AG08395 (cell line): ENCODE results near the gene UBE2L3.
A peak's percentile ranks its signal among the peaks of the same experiment; 100 is the strongest.
"Not testable (repeated sequence)": the region's sequence is repeated elsewhere in the genome, so short reads cannot be mapped to it uniquely, and the experiment has no call there.

ENCODE experiments used
- DNase-seq: peaks from one replicate; pipeline ENCODE4 v3.0.0; 2012; ENCODE audit warnings: mixed read lengths, low spot score

Gene UBE2L3

DNA sequence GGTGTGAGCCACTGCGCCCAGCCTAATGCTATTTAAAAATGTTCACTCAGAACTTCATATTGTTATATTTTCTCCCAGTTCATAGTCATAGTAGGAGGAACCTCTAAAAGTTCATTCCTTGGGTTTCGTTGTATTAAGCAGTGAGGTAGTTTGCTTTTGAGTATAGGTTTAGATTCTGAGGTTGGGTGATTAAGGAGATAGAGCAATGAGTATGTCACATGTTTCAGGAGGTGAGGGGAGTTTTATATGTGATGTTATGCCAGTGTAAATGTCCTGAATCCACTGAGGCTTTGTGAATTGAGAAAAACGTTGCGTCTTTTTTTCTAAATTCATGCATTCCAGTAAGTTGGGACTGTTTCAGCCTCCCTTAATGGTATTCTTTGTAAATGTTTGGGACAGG is 4.2 kb downstream of the UBE2L3 start:
- DNase-seq: no peak

DNA sequence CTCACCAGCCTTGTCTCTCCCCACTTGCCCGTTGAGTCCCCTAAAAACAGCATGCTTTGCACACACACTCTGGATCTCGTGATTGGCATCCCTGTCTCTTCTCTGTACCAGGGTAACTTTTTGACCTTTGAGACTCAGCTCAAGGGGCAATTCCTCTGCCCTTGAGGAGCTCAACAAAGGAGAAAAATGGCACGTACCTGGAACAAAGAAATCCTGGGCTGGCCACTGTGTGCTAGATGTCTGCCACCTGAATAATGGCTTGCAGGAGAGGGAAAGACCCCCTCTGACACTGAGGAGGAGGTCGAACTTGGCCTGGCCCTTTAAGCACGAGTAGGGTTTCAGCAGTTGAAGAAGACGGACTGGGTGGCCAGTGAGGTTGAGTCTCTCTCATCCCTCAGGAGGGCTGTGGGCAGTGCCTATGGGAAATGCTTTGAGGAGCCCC is 5.8 kb downstream of the UBE2L3 start:
- no peak for DNase-seq

DNA sequence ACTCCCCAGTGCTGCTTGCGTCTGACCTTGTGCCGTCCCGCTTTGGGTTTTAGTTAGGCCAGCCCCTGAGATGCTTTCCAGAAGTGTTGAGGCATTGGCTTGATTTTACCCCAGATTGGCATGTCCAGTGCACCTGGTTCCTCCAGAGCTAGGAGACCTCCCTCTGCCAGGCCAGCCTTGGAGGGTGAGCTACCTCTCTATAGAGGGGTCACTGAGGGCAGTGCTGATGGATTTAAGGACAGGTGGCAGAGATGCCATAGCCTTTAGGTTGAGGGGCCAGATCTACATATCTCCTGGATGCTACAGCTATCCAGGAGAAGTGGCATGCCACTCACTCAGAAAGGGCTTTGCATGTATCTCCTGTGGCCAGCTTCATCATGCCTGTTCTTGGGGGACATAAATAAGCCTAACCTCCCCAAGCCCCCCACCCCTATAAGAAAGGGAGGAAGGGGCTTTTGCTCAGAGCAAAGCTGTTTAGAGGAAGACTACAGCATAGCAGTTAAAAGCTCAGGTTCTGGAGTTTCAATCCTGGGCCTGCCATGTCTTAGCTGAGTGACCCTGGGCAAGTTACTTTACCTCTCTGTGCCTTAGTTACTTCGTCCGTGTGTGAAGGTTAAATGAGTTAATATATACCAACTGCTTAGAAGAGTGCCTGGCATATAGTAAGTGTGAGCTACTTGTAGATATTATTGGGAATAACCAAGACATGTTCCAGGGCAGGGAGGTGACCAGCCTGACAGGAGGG is 6.4 kb downstream of the UBE2L3 start:
- DNase-seq: no peak

DNA sequence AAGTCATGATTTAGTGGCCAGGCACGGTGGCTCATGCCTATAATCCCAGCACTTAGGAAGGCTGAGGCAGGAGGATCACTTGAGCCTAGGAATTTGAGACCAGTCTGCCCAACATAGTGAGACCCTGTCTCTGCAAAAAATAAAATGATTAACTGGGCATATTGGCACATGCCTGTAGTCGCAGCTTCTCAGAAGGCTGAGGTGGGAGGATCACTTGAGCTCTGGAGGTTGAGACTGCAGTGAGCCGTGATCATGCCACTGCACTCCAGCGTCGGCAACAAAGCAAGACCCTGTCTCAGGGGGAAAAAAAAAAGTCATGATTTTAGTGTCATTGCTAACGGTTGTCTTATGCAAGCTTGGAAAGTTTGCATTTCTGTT is 11.9 kb downstream of the UBE2L3 start:
- no peak for DNase-seq

DNA sequence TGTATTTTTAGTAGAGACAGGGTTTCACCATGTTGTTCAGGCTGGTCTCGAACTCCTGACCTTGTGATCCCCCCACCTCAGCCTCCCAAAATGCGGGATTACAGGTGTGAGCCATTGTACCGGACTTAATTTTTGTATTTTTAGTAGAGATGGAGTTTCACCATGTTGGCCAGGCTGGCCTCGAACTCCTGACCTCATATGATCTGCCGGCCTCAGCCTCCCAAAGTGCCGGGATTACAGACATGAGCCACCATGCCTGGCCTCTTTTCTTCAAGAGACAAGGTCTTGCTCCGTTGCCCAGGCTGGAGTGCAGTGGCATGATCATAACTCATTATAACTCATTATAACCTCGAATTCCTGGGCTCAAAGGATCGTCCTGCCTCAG is 13.1 kb downstream of the UBE2L3 start:
- not testable (repeated sequence) for DNase-seq

DNA sequence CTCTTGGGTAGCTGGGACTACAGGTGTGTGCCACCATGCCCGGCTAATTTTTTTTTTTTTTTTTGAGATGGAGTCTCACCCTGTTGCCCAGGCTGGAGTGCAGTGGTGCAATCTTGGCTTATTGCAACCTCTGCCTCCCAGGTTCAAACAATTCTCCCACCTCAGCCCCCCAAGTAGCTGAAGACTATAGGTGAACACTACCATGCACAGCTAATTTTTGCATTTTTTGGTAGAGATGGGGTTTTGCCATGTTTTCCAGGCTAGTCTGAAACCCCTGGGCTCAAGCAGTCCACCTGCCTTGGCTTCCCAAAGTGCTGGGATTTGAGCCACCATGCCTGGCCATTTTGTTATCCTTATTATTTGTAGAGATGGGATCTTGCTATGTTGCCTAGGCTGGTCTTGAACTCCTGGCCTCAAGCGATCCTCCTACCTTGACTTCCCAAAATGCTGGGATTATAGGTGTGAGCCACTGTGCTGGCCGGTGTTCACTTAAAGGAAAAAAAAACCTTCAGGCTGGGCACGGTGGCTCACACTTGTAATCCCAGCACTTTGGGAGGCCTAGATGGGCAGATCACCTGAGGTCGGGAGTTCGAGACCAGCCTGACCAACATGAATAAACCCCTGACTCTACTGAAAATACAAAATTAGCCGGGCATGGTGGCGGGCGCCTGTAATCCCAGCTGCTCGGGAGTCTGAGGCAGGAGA is 13.6 kb downstream of the UBE2L3 start:
- DNase-seq: not testable (repeated sequence)

DNA sequence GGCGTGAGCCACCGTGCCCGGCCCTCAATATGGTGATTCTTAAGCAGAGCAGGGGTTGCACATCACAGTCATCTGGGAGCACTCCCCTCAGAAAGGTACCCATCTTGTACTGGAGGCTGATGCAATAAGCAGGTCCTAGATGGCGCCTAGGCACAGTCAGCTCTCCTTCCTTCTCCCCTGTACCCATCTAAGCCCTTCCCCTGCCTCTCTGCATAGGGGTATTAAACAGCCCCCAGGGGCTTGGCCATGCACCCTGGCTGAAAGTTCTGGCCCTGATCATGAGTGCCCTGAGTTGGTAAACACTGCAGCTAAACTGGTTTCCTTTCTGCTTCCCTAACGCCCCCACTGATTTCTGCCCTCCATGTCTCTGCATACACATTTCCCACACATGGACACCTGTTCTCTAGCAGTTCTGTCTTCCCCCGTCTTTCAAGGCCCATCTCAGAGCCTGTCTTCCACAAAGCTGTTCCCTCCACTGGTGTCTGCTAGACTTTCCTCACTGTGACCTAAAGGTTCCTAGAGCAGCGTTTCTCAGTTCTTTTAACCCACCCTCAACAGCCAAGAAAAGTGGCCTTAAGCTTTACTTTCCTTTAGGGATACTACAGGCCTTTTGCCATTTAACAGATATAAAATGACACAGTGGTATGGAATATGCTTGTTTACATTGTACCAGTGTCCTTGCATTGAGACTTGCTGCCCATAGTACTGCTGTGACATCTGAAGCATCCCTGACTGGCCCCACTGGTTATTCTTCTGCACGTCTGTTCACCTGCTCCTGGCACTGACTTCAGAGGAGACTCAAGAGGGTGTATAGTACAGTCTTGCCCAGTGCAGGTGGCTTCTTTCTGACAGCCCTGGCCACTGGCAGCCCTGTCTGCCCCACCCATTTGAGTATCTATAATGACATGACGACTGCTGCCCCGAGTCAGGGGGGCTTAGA is 15.6 kb downstream of the UBE2L3 start:
- no peak for DNase-seq

DNA sequence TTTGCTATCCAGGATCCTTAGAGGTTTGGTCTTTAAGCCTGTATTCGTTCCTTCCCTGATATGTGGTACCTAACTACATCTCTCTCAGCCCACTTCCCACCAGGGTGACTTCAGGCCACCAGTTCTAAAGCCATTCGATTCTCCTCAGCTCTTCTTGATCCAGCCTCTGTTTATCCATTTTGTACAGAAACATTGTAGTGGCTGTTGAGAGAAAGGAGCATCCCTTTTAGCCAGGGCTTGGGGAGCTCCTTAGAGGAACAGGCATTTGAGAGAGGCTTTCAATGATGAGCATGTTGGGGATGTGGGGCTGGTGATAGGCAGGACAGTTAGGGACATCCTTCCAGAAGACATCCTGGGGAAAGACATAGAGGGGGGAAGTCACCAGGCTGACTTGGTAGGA is 17.9 kb downstream of the UBE2L3 start:
- no peak for DNase-seq

DNA sequence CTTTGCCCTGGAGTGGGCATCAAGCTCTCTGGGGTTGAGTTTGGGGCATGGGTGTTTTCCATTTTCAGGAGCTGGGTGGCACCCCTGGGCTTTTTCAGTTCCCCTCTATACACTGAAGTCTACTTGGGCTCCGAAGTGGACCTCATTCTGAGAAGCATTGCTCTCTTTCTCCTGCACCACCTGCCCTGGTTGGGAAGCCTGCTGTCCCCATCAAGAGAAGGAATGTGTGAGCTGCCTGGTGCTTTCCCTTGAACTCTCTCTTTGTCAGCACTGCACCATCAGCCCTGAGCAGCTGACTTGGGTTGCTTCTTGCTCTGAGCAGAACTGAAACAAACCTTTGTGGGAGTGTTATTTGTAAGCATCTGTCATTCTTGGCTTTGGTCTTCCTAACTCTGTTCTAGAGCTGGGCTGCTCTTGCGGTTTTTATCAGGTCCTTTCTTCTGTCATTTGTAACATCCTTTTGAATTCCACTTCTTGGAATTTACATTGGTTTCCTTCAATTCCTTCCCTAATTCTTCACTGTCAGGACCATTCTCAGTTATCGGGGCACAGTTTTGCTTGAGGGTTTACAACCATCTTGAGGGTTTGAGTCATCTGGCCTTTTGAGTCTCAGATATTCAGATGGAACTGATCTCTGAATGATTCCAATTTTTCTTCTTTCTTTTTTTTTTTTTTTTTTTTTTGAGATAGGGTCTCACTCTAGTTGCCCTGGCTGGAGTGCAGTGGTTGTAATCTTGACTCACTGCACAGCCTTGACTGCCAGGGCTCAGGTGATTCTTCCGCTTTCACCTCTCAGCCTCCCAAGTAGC is 20.5 kb downstream of the UBE2L3 start:
- DNase-seq: peak; percentile 36

DNA sequence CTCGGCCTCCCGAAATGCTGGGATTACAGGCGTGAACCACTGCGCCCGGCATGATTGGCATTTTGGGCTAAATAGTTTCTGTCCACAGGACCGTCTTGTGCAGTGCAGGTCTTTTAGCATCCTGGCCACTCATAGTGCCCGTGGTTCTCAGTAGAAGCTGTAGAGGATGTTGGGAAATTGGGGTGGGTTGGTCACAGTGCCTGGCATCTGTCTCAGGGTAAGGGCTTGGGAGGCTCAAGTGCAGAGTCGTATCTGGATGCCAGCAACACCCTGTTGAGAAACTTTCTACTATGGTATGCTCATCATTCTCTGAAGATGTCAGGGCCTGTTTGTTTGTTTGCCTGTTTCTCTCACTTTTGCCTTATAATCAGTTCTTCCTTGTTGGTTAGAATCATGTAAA is 21.9 kb downstream of the UBE2L3 start:
- DNase-seq: no peak

DNA sequence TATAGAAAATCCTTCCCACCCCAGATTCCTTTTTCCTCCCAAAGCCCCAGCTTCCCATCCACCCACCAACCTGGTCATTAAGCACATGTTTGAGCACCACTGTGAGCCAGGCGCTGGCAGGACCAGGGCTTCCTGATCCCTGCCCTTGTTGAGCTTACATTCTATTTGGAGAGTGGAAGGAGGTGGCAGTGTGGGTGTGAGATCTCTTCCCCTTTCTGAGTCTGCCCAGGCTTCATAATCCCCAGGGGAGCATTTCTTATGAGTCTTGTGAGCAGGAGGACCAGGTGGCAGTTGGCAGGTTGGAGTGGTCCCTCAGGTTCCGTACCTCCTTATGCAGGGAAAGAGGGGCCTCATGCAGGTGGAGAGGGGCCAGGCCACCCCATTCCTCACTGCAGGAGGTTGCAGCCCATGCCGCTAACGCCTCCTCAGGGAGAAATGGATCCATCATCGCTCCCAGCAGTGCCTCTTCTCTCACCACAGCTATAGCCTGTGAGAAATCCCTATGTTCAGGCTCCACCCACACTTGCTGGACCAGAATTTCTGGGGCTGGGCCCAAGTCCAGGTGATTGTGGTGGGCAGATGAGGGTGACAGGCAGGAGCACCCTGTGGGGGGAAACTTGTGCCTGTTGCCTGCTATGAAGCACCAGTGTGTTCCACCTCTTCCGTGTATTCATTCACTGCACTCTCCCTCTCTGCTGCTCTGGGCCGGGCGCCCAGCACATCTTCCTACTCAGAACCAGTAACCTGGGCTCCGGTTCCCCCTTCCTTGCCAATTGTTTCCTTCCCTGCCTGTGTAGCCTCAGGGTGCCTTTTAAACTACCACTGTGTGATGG is 23.5 kb downstream of the UBE2L3 start:
- DNase-seq: no peak

DNA sequence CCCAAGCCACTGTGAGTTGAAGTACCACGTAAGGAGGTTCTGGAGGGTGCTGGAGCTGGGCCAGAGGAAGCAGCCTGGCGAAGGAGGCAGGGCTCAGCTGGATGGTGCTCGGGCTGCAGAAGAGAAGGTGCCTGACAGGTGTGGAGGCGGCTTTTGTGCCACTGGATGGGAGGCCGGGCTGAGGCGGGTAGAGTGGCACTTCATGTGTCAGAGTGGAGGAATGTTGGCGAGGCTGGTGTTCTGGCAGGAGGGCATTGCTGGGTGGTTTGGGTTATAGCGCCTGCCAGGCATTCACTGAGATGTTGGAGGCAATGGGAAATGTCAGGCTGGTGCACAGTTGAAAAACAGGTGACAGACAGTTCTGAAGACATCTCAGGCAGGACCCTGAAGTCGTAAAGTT is 24.2 kb downstream of the UBE2L3 start:
- no peak for DNase-seq

DNA sequence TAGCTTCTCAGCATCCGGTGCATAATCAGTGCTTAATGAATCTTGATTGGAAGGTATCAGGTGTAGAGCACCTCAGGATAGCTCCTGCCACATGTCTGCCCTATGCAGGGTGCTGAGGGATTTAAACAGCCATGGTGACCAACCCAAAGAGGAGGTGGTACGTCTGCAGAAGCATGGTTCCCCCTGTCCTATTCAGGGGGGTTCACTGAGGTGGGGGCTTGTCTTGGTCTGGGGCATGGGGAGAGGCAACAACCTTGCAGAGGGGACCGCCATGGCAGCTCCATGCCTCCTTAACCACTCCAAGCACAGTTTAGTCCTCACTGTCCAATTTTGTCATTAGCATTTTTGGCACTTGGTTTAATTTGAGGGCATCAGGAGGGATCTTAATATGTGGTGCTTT is 24.9 kb downstream of the UBE2L3 start:
- no peak for DNase-seq

DNA sequence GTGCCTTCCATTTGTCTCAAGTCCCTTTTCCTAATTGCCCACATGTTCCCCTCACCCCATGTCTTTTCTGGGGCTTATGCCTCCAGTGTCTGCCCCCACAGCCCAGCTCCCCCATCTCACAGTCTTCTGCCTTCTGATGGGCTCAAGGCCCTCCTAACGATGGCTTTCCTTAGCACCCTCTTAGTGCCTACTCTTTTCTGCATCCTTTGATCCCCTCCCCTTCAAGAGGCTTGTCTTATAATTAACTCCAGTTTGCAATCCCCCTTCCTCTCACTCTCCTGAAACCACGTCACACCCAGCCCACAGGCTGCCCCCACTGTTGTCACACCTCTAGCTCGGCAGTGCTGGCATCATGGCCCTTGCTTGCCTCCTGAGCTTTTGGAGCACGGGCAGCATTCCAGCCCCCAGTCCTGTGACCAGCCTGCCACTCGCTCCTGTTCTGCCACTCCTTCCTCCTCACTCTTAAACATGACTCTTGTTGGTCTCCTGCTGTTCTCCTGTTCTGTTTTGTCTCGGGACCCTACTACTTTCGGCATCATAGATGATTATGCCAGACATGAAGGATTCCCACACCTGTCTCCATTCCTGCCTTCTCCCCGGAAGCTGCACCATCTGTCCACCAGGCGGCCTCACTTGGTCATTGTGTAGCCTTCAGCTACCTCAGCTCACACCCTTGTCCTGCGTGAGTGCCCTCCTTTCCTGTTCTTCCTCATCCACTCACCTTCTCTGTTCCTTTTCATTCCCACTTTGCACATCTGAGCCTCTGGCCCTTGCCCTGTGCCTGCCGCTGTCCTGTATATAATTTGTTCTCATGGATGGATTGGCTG is 26.1 kb downstream of the UBE2L3 start:
- no peak for DNase-seq

DNA sequence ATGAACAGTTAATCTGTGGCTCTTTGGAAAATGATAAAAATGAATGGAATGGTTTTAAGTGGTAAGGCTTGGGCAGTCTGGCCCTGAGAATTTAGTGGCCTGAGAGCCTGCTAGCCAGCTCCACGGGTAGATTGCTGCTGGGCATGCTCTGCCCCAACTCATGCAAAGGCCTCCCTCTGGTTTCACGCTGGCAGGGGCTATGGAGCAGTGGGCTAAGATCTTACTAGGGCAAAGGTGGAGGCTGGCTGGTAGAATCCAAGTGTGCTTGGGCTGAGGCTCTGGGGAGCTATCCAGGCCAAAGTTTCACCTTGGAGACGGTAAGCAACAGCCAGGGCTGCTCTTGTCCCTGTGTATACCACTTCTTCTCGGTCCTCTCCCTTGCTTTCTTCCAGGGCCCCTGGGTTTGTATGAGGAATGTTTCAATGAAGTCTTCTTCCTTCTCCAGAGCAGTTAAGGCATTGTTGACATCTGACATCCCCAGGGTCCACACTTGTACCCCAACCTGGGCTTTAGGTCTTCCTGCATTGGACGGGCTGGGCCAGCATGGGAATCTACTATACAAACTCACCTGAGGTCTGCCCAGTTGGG is 27.4 kb downstream of the UBE2L3 start:
- no peak for DNase-seq

DNA sequence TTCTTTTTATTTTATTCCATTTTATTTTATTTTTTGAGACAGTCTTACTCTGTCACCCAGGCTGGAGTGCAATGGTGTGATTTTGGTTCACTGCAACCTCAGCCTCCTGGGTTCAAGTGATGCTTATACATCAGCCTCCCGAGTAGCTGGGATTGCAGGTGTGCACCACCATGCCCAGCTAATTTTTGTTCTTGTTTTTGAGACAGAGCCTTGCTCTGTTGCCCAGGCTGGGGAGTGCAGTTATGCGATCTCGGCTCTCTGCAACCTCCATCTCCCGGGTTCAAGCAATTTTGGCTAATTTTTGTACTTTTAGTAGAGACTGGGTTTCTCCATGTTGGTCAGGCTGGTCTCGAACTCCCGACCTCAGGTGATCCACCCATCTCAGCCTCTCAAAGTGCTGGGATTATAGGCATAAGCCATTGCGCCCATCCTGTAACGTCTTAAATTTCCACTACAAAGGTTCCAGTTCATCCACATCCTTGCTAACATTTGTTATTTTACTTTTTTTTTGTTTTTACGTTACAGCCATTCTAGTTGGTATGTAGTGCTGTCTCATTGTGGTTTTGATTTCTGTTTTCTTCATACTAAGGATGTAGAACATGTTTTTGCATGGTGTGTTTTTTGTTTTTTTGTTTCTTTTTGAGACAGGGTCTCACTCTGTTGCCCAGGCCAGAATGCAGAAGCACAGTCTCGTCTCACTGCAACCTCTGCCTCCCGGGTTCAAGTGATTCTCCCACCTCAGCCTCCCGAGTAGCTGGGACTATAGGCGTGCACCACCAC is 29.0 kb downstream of the UBE2L3 start:
- not testable (repeated sequence) for DNase-seq

DNA sequence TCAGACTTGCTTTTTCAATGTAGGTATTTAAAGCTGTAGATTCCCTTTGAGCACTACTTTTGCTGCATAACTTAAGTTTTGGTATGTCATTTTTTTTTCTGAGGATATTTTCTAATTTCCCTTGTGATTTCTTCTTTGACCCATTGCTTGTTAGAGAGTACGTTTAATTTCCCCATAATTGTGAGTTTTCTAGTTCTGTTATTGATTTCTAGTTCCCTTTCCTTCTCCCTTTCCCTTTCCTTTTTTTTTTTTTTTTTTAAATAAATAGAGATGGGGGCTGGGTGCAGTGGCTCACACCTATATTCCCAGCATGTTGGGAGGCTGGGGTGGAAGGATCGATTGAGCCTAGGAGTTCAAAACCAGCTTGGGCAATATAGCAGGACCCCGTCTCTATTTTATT is 30.8 kb downstream of the UBE2L3 start:
- DNase-seq: no peak

DNA sequence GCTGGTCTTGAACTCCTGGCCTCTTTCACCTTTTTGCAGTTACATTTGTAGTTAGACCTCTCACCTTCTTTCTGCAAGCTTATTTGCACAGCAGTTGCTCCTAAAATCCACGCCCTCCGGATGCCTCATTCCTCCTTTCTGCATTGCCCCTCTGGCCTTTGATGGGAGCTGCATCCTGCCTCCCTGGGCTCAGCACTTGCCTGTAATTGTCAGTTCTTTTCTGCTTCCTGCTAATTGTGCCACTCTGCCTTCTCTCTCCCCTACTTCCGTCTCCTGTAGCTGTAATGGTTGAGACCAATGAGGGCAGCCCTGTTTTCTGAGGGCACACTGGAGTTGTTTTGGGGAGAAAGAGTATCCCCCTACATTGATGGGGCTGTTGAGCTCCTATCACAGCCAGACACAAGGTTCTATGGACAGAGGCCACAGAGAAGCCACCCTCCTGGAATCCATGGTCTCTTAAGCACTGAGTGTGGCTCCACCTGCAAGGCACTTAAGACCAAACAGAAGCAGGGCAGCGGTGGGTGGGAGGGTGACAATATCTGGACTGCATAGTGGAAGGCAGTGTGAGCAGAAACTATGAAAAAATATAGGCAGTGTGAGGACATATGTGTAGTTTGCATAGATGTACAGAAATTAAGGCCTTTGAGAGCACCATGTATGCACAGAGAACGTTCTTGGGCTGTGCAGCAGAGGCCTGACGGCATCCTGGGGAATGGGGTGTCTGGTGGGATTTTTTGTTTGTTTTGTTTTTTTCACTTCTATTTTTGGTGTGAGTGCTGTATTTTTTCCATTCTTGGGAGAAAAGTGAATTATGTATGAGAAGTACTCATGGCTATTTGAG is 31.8 kb downstream of the UBE2L3 start:
- no peak for DNase-seq
